Uterus (tissue), 4 donors: ENCODE measurements around the gene FKBP1C. TPM values are rescaled to one million over a fixed set of nuclear protein-coding genes. Genes with fewer than 3 reads are reported as not detected.

Experiments used
- DNase-seq, 2 donors: peaks; one replicate each; pipeline ENCODE4 v3.0.0-alpha.2; 2019 to 2020
- H3K27ac ChIP-seq, 2 donors: fragments of 200-600 bp; sonication (generic); 1 replicate in 1 of 2; 2 replicates in 1 of 2; pipeline ENCODE4 v1.5.1; 2016 to 2018
- H3K27me3 ChIP-seq, 2 donors: fragments of 200-600 bp; sonication (generic); one replicate each; pipeline ENCODE4 v1.5.1; 2018 to 2019; ENCODE audit warnings: control low read depth in 1 of 2
- H3K36me3 ChIP-seq, 2 donors: fragments of 200-600 bp; sonication (generic); one replicate each; pipeline ENCODE4 v1.5.1; 2019; ENCODE audit warnings: control low read depth in 1 of 2
- H3K4me1 ChIP-seq, 2 donors: fragments of 200-600 bp; sonication (generic); one replicate each; pipeline ENCODE4 v1.5.1; 2018 to 2019; ENCODE audit warnings: control low read depth in 1 of 2
- H3K4me3 ChIP-seq, 2 donors: fragments of 200-600 bp; sonication (generic); 1 replicate in 1 of 2; 2 replicates in 1 of 2; pipeline ENCODE4 v1.5.1; 2018 to 2019; ENCODE audit warnings: mild to moderate bottlenecking in 1 of 2
- H3K9me3 ChIP-seq, 2 donors: fragments of 200-600 bp; sonication (generic); one replicate each; pipeline ENCODE4 v1.5.1; 2019; ENCODE audit warnings: control low read depth in 1 of 2
- CTCF ChIP-seq, 4 experiments: fragments of 200-600 bp in 2 of 4; fragments of 450-650 bp in 2 of 4; sonication (generic) in 2 of 4; IDR thresholded peaks; one replicate each; pipeline ENCODE4 v1.5.1; 2016 to 2019; ENCODE audit warnings: antibody characterized with exemption in 4 of 4, mild to moderate bottlenecking in 2 of 4, moderate library complexity in 1 of 4
- POLR2A ChIP-seq, 2 donors: fragments of 450-650 bp; IDR thresholded peaks; one replicate each; pipeline ENCODE4 v1.6.1; 2016; ENCODE audit warnings: antibody characterized with exemption in 2 of 2, mild to moderate bottlenecking in 1 of 2, moderate library complexity in 1 of 2
- intact Hi-C: fragments of 100-400 bp; cut with DNase I; formaldehyde crosslinking; loops from one replicate; pipeline ENCODE4 v1.15.1; 2023; ENCODE audit warnings: low total_unique reads
- total RNA-seq, 4 donors: library from RNA; depleted of rRNA in 3 of 4; stranded (reverse); fragments of >200 nt in 3 of 4; gene quantifications; one replicate each; pipeline versions ENCODE4 v1.1.0 to v1.2.4, GENCODE V29; 2014 to 2023
- donor health status: DM: yes; HTN: yes; CAD: no.

The FKBP1C gene
- total RNA-seq, 4 donors from 2014 or later: 0.29 TPM; not detected in 3

- Histone ChIP-seq H3K9me3 (no peaks in the 10 kb centered on the region), H3K36me3 (no peaks in the 10 kb centered on the region), H3K4me1 (no peaks in the 10 kb centered on the region), H3K27ac (no peak overlapping the region), H3K4me3 (no peak overlapping the region), H3K27me3 (no peaks in the 10 kb centered on the region)
- intact Hi-C loops: no loop called here
- no peak for DNase-seq
- TF ChIP-seq POLR2A (IDR thresholded peaks at IDR 0.05): no peak
- no peak for TF ChIP-seq CTCF (IDR thresholded peaks at IDR 0.05)
Observed at GRCh38 chr6:63188828-63189227, 22.4 kb upstream of the FKBP1C start.

GRCh38 chr6:63193324-63193723 lies 17.9 kb upstream of the FKBP1C start:
- TF ChIP-seq CTCF (IDR thresholded peaks at IDR 0.05) (no peak), POLR2A (IDR thresholded peaks at IDR 0.05) (no peak)
- Histone ChIP-seq H3K36me3 (no peaks in the 10 kb centered on the region), H3K4me3 (no peak overlapping the region), H3K4me1 (no peaks in the 10 kb centered on the region), H3K9me3 (no peaks in the 10 kb centered on the region), H3K27me3 (no peaks in the 10 kb centered on the region), H3K27ac (no peak overlapping the region)
- DNase-seq: no peak
- intact Hi-C loops: no loop called here

GRCh38 chr6:63197741-63198140 lies 13.5 kb upstream of the FKBP1C start:
- H3K9me3 ChIP-seq: no peaks in the 10 kb centered on the region
- no peak for TF ChIP-seq CTCF (IDR thresholded peaks at IDR 0.05)
- TF ChIP-seq POLR2A (IDR thresholded peaks at IDR 0.05): no peak
- H3K27ac ChIP-seq: no peak overlapping the region
- no peaks in the 10 kb centered on the region for H3K27me3 ChIP-seq
- DNase-seq: no peak
- H3K4me3 ChIP-seq: no peak overlapping the region
- no peaks in the 10 kb centered on the region for H3K36me3 ChIP-seq
- no peaks in the 10 kb centered on the region for H3K4me1 ChIP-seq
- intact Hi-C loops: no loop called here

- H3K27me3 ChIP-seq: no peaks in the 10 kb centered on the region
Observed at GRCh38 chr6:63213325-63213724, 2.1 kb downstream of the FKBP1C start.

GRCh38 chr6:63214816-63215215 lies 3.5 kb downstream of the FKBP1C start:
- Histone ChIP-seq H3K9me3 (peaks cover 0 to 3% of the 10 kb centered on the region in 2 donors), H3K4me3 (no peak overlapping the region), H3K36me3 (no peaks in the 10 kb centered on the region), H3K27ac (no peak overlapping the region), H3K27me3 (no peaks in the 10 kb centered on the region), H3K4me1 (no peaks in the 10 kb centered on the region)
- TF ChIP-seq CTCF (IDR thresholded peaks at IDR 0.05) (no peak), POLR2A (IDR thresholded peaks at IDR 0.05) (no peak)
- intact Hi-C loops: no loop called here
- no peak for DNase-seq

More at GRCh38 chr6:63213325-63213724, 2.1 kb downstream of the FKBP1C start:
- Histone ChIP-seq H3K4me1 (no peaks in the 10 kb centered on the region), H3K36me3 (no peaks in the 10 kb centered on the region), H3K4me3 (no peak overlapping the region), H3K27ac (no peak overlapping the region), H3K9me3 (peaks cover 0 to 3% of the 10 kb centered on the region in 2 donors)
- no peak for TF ChIP-seq CTCF (IDR thresholded peaks at IDR 0.05)
- TF ChIP-seq POLR2A (IDR thresholded peaks at IDR 0.05): no peak
- intact Hi-C loops: no loop called here
- no peak for DNase-seq
